SIG-M5 treated with dmso at 0.1 percent for 504 hours (cell line): Measurements from ENCODE around the gene DNAJC12.
A peak's percentile ranks its signal among the peaks of the same experiment; 100 is the strongest.
"Not testable (repeated sequence)": the region's sequence is repeated elsewhere in the genome, so short reads cannot be mapped to it uniquely, and the experiment has no call there.

ENCODE experiments used
- DNase-seq: peaks from one replicate; lab custom pipeline; 2025; ENCODE audit not compliant: unreplicated experiment; lab: John Stamatoyannopoulos, UW

The DNAJC12 gene

DNA sequence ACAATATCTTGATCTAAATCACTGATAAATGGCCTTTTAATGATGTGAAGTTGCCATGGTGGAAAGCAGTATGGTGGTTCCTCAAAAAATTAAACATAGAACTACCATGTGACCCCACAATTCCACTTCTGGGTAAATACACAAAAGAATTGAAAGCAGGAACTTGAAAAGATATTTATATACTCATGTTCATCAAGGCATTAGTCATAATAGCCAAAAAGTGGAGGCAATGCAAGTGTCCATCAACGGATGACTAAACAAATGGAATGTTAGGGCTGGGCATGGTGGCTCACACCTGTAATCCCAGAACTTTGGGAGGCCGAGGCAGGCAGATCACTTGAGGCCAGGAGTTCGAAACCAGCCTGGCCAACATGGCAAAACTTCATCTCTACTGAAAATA, 2.0 kb upstream of the DNAJC12 start:
- DNase-seq, result no peak

DNA sequence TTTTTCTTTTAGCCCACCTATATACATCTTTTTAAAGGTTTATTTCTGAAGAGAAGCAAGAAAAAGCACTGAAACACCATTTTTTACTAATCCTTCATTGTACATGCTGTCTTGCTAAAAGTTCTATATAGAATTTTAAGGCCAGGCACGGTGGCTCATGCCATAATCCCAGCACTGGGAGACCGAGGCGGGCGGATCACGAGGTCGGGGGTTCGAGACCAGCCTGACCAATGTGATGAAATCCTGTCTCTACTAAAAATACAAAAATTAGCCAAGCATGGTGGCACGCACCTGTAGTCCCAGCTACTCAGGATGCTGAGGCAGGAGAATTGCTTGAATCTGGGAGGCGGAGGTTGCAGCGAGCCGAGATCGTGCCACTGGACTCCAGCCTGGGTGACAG, 1.5 kb upstream of the DNAJC12 start:
- not testable (repeated sequence) for DNase-seq

DNA sequence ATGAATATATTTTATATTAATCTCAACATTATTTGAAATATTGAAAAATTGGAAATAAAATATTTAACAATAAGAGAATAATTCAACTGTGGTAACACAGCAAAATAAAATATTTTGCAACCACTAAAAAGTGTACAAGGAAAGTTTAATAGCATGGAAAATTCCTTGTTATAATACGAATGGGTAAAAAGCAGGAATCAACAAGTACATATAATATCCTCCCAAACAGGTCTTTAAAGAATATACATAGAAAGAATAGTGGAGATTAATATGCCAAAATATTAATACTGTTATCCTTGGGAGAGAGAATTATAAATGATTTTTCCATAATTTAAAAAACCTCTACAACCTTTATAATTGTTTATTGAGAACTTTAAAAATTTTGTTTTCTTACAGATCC, 1.0 kb downstream of the DNAJC12 start:
- DNase-seq, result no peak

DNA sequence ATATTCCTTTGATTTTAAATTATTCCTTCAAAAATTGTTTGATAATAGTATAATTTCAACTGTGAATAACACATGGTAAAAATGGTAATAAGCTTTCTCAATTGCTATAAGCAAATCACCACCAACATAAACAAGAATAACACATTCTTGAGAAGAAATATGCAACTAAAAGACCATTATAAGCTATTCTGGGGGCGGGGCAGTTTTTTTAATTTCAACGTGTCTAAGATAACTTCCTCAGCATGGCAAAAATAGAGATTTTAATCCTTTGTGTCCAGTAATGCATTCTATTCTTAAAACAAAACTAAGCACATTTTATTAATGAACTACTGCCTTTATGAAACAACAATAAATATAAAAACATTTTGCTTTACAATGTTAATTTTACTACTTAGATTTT, 1.5 kb downstream of the DNAJC12 start:
- no peak for DNase-seq

DNA sequence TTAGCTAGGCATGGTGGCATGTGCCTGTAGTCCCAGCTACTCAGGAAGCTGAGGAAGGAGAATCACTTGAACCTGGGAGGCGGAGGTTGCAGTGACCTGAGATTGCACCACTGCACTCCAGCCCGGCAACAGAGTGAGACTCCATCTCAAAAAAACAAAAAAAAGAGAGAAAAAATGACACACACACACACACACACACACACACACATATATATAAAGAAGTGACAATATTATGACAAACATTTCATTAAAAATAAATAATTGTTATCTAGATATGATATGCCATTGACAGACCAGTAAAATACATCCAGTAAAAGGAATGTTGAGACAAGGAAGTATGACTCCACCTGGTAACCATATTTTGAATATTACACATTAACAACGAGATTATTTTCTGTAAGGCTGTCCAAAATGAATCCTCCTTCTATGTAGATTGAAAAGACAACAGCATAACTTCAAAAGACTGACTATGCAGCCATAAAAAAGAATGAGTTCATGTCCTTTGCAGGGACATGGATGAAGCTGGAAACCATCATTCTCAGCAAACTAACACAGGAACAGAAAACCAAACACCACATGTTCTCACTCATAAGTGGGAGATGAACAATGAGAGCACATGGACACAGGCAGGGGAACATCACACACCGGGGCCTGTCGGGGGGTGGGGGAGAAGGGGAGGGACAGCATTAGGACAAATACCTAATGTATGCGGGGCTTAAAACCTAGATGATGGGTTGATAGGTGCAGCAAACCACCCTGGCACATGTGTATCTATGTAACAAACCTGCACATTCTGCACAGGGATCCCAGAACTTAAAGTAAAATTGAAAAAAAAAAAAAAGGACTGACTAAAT, 2.2 kb downstream of the DNAJC12 start:
- not testable (repeated sequence) for DNase-seq

DNA sequence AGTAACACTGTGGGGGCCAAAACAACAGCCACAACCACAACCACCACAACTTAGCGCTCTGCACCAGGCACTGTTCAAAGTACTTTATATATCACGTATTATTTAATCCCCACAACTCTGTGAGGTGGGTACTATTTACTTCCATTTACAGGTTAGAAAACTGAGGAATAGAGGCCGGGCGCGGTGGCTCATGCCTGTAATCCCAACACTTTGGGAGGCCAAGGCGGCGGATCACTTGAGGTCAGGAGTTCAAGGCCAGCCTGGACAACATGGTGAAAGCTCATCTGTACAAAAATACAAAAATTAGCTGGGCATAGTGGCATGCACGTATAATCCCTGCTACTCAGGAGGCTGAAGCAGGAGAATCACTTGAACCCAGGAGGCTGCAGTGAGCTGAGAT, 3.6 kb downstream of the DNAJC12 start:
- no peak for DNase-seq

DNA sequence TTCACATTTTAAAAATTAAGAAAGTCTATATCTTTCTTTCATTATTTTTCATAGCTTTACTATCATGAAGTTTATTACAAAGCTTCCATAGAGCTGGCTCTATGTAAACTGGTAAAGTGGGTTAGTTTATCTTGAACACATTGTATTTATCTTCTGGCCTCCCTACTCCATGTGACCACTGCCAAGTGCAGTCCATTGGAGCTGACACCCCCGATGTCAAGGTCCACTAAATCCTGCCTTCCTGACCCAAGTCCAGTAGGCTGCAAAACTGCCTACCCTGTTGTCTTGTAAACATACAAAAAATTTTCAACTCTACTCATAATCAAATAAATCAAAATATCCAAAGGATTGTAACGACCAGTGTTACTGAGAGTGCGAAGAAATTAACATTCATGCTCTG, 10.2 kb downstream of the DNAJC12 start:
- no peak for DNase-seq

DNA sequence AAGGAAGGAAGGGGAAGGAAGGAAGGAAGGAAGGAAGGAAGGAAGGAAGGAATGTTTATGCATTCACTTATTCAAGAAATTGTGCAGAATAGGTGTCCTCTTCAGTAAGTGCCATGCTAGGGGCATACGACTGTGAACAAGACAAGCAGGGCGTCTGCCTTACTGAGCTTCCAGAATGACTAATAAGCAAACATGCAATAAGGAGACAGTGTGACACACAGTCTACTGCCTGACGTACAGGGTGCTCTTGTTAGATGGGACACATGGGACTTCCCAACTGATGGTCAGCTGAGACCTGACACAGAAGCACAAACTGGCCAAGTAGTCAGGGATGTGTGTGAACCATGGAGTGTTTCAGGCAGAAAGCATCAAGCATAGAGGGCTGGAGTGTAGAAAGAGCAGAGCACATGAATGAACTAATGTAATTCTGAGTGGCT, 18.2 kb downstream of the DNAJC12 start:
- DNase-seq, result peak; percentile 11

DNA sequence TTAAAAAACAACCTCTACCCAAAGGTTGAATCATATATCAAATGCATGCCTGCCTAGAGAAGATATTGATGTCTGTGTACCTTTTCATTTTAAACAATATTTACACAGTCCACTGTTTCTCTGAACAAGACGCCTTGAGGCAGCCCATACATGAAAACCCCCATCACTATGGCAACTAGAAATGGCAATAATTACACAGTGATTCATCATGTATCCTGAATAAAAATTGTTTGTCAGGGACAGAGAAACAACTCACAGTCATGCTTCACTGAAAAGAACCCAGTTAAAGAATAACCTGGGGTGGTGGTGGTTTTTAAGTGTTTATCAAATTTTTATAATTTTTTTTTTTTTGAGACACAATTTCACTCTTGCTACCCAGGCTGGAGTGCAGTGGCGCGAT, 19.7 kb downstream of the DNAJC12 start:
- DNase-seq, result peak; percentile 43

DNA sequence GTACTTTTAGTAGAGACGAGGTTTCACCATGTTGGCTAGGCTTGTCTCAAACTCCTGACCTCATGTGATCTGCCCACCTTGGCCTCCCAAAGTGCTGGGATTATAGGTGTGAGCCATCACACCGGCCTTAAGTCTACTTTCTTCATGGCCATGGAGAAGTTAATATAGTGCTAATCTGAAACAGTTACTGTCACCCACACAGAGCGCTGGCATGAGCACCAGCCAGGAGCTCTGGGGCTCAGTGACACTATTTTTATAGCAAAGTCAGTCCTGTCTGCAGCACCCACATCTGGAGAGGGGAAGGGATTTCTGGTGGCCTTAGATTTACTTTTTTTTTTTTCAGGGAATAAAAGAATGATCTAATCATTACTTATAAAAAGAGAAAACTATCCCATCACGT, 21.3 kb downstream of the DNAJC12 start:
- no peak for DNase-seq

DNA sequence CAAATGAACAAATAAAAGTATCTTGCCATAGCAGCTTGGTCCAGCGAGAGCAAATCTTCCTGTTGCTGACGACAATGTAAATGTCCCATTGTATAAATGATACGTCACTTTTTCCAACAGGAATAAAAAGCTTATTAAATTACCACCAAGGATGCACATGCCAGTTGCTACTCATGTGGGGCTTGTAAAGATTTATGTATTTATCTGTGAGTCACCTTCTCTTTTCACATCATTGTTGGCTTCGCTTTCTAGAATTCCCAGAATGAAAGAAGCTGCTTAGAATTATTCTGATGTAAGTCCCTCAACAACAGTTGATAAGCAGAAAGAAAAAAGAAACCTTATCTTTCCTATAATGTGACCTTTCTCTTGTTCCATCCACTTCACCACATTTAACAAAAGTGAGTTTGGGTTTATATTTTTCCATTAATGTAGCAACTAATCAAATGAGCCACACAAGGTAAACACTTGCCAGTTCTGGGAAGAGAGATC, 22.4 kb downstream of the DNAJC12 start:
- DNase-seq, result no peak

DNA sequence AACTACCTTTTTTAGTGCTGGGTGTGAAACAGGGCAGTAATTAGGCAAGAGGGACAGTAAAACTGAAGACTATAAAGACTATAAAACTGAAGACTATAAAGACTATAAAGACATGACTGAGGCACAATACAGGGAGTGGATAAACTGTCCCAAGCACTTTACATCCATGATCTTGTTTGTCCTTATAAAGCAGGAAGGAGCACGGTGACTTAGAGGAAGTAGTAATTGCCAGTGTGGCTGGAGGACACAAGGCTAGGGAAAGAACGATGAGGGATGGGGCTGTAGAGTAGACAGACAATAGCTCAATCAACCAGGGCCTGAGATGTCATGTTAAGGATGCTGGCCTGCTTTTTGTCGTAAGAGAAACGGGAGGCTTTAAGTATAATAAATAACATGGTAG, 26.0 kb downstream of the DNAJC12 start:
- no peak for DNase-seq

DNA sequence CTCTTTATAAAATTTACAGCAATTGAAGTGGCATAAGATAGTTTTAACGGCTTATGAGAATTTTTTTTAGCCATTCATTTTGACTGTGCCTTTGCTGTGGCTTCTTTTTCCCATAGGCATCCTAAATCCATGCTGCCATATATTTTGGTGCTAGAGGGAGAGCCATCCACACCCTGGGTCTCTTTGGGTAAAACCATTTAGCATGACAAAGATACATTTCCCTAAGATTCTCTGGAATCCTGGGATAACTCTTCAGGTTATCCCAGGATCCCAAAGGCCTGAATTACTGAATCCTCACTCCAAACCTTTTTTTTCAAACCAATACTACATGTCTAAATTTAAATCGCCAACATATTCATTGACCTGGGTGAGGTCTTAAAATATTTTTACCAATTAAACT, 28.9 kb downstream of the DNAJC12 start:
- no peak for DNase-seq

DNA sequence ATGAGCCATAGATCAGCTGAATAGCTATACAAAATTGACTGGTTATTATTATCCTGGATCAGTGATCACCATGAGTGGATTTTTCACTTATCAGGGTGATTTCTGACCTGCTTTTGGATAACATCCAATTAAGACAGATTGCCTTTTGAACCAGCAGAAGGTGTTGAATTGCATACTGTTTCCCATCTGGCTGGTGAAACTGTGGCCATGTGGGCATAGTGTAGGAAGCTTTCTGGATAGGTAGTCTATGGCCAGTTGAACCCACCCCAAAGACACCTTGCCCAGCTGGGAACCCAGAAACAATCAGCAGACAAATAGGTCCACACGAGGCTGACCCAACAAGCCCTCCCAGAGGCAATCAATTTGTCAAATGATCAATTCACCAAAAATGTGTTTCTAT, 29.3 kb downstream of the DNAJC12 start:
- no peak for DNase-seq

DNA sequence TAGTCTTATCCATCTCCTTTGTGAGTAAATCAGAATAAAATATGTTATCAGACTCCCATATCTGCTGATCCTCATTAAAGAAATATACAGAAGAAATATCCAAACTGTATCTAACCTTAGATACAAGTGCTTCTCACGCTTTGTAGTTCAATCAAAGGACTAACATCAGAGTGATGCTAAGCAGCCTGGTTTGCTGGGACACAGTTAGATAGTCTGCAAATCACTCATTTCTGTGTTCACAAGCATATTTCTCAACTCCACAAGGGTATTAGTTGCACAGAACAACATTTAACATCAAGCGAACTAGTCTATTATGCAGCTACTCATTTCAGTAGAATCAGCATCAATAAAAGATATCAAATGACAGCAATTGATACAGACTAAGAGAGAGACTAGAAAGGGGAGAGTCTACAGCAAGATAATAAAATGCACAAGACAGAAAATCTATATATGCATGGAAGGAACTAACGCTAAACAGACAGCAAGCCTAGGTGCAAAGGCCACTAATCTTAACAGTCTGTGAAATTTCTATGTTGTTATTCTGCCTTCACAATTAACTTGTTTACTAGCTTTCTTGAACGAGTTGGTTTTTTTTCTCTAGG, 30.0 kb downstream of the DNAJC12 start:
- no peak for DNase-seq

DNA sequence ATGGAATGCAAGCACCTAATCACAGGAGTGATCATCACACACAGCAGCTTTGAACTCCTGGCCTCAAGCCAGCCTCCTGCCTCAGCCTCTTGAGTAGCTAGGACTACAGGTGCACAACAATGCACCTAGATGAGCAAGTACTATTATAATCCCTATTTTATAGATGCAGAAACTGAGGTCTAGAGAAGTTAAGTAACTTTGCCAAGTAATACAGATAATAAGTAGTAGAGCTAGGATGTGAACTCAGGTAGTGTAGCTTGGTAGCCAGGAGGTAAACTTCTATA, 33.7 kb downstream of the DNAJC12 start:
- DNase-seq, result no peak

DNA sequence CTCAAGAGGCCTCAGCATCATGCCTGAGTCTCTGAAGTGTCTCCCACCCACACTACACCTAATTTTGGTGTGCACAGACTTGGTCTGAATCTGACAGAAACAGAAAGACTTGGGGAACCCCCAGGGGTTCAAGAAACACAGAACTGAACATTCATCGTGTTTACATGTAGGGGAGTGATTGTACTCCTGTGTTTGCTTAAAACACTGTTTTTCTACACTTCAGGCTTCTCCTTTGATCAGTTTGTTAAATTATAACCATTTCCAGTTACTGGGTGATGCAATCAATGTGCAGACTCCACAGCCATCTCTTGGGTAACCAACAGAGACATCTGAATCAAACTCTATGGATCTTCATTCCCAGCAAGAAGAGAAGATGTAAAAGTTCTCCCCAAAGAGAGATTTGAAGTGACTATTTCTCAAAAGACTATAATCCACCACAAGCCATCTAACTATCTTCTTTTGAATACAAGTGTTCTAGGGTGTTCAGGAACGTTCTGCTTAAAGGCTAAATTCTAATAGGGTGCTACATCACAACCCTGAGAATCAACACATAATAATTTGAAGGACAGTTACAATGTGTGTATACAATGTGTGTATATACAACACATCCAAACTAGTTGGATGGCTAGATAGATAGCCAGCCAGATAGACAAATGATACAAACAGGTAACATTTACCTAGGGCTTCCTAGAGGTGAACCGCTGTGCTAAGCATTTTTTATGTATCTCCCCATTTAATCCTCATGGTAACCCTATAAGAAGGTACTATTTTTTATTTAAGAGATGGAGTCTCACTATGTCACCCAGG, 34.2 kb downstream of the DNAJC12 start:
- no peak for DNase-seq

DNA sequence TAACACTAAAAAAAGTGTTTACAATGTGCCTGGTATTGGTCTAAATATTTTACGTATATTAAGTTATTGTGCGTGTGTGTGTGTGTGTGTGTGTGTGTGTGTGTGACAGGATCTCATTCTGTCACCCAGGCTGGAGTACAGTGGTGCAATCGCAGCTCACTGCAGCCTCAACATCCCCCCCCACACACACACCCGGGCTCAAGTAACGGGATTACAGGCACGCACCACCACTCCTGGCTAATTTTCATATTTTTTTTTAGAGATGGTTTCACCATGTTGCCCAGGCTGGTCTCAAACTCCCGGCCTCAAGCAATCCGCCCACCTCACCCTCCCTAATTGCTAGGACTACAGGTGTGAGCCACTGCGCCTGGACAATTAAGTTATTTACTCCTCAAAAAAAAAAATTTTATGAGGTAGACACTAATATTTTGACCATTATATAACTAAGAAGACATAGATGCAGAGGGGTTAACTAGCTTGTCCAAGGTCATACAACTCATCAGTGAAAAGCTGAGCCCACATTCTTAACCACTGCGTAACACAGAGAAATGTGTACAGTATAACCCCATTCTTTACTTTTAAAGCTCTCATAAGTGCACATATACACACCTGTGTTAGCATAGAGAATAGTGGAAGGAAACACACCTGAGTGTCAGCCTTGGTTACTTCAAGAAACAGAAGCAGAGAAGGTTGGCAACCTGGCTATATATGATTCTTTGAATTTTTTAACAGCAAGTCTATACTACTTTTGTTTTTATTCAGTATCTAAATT, 35.0 kb downstream of the DNAJC12 start:
- no peak for DNase-seq

DNA sequence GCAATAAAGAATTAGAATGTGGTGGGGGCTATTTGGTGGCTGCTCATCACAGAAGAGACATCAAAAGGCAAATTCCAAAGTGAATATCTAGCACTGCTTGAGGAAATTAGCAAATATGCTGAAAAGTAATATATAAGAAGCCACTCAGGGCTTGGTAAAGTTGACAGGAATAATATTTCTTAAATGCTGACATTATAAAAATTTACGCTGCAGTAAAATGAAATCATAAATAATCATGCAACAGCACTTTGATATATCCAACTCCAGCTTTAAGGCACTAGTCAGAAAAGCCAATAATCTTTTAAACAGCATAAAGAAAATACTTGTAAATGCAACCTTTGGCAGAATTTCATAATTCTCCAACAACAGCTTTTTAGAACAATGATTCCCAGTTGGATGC, 36.9 kb downstream of the DNAJC12 start:
- no peak for DNase-seq

DNA sequence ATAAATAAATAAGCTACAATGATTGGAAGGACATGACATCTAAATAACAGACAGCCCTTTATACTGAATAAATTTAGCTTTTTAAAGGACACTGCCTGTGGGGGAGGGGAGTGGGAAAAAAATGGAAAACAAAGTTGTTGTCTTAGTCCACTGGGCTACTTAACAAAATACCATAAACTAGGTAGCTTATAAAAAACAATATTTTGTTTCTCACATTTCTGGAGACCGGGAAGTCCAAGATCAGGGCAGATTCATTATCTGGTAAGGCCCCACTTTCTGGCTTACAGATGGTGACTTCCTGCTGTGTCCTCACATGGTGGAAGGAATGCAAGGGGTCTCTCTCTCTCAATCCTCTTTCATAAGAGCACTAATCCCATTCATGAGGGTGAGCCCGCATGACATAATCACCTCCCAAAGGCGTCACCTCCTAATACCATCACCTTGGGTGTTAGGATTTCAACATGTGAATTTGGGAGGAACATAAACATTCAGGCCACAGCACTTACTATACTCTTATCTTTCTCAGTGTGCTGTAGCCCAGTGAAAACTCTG, 43.0 kb downstream of the DNAJC12 start:
- DNase-seq, result no peak

DNA sequence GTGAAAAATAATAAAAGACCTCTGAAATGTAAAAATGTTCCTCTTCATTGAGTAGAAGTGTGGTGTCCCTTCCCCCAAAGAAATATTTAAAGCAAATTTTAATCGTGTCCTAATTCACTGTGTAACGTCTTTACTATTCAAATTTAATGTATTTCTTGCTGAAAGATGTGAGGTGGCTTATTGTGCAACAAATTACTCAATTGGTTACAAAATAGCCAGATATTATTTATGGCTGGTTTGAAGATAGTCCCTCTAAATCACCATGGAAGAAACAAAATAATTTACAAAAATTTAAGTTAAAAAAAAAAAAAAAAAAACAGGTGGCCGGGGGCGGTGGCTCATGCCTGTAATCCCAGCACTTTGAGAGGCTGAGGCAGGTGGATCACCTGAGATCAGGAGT, 43.7 kb downstream of the DNAJC12 start:
- DNase-seq, result no peak
